ENCODE data around the gene PEDS1. TPM values are rescaled to one million over a fixed set of nuclear protein-coding genes. Genes with fewer than 3 reads are reported as not detected.

Gene PEDS1
- total and polyA plus RNA-seq, 10 of the 15 experiments (the other 5 are each of a cell fraction or from before 2014, with no cell fraction given) = 1.7 to 25.6 (median 16.8) TPM

GRCh38 chr20:50187403-50188051 is 34.0 kb upstream of the PEDS1 start:
- Histone ChIP-seq H3K27me3 (replicated peaks in 1 of 2; ENCODE audit: control insufficient read depth in 2 of 2, insufficient read depth in 2 of 2, low read length in 1 of 2) (no peaks in the 10 kb centered on the region), H3K27ac (ENCODE audit: control insufficient read depth, insufficient read depth) (no peak overlapping the region), H3K9ac (ENCODE audit: control insufficient read depth, insufficient read depth, low read length) (no peak overlapping the region), H4K20me1 (ENCODE audit: control insufficient read depth, insufficient read depth) (no peaks in the 10 kb centered on the region), H3K4me3 (no peak overlapping the region), H3K4me2 (ENCODE audit: control insufficient read depth, insufficient read depth) (no peak overlapping the region), H3K9me3 (replicated peaks; ENCODE audit: control insufficient read depth, insufficient read depth, low read length) (no peaks in the 10 kb centered on the region), H2AFZ (ENCODE audit: control insufficient read depth, low read depth, low read length) (no peak overlapping the region), H3K36me3 (ENCODE audit: control insufficient read depth in 2 of 2, insufficient read depth in 2 of 2, low read length in 1 of 2) (no peaks in the 10 kb centered on the region), H3K4me1 (ENCODE audit: control insufficient read depth, insufficient read depth, low read length) (no peaks in the 10 kb centered on the region), H3K79me2 (ENCODE audit: control insufficient read depth, insufficient read depth, low read length) (peaks cover 3% of the 10 kb centered on the region)
- CTCF ChIA-PET = interaction anchor here (0.7 to 10.8 kb wide), 13 partner anchors 8 to 563 kb away, joined by 3 to 157 read pairs (median 4); no protein-coding TSS in a partner anchor
- ATAC-seq = no peak
- POLR2A ChIA-PET = no interaction called here
- in situ Hi-C loops (cut with MboI) = loop anchor here (5.0 kb wide), 2 partner anchors 275 to 385 kb away; no protein-coding TSS in a partner anchor
- 65% methylated on average over 12 of the region's 12 CpGs for WGBS (ENCODE audit: insufficient coverage, insufficient replicate concordance, low lambda C conversion rate, missing lambda C conversion rate)
- SMC1A ChIA-PET (ENCODE audit: uncharacterized antibody, unreplicated experiment) = interaction anchor here (6.7 kb wide), 1 partner anchor 276 kb away, joined by 60 read pairs; no protein-coding TSS in a partner anchor
- FAIRE-seq = no peak
- TF ChIP-seq SUPT20H (IDR thresholded peaks at IDR 0.05; ENCODE audit: borderline replicate concordance, control insufficient read depth, low read depth, low read length) (no peak), ELK1 (IDR thresholded peaks at IDR 0.05; ENCODE audit: low read depth, low read length) (no peak), POU2F2 (IDR thresholded peaks at IDR 0.05; ENCODE audit: borderline replicate concordance, low read depth, low read length) (no peak), NBN (IDR thresholded peaks at IDR 0.05) (no peak), MEF2A (IDR thresholded peaks at IDR 0.05; ENCODE audit: insufficient read depth, low read depth, low read length) (no peak), FOXK2 (IDR thresholded peaks at IDR 0.05) (no peak)
- no peak for DNase-seq (ENCODE audit: low read depth, low spot score)
- RAD21 ChIA-PET (ENCODE audit: unreplicated experiment) = interaction anchor here (0.6 to 5.7 kb wide), 3 partner anchors 9 to 275 kb away, joined by 3 to 56 read pairs (median 3); no protein-coding TSS in a partner anchor
- no TSS peak for BruUV-seq (replicated peaks)
- intact Hi-C loops (cut with micrococcal nuclease; ENCODE audit: unreplicated experiment) = loop anchor here (2.0 to 10.0 kb wide), 2 partner anchors 393 to 547 kb away; partner anchors contain the start of gene PARD6B

Measured in GM12878 (cell line).